ENCODE measurements around the gene TTC39B.

TTC39B gene

GRCh38 chr9:15121630-15122029, 185.4 kb downstream of the TTC39B start:
- no peak for DNase-seq (ENCODE audit: low spot score)
- no peak for TF ChIP-seq CTCF (IDR thresholded peaks at IDR 0.05; ENCODE audit: extremely low read depth, missing control alignments)

GRCh38 chr9:15116130-15116580, 190.9 kb downstream of the TTC39B start:
- DNase-seq (ENCODE audit: low spot score), result no peak
- TF ChIP-seq CTCF (IDR thresholded peaks at IDR 0.05; ENCODE audit: extremely low read depth, missing control alignments), result no peak

GRCh38 chr9:15115702-15116101, 191.3 kb downstream of the TTC39B start:
- DNase-seq (ENCODE audit: low spot score), result no peak
- no peak for TF ChIP-seq CTCF (IDR thresholded peaks at IDR 0.05; ENCODE audit: extremely low read depth, missing control alignments)

GRCh38 chr9:15115041-15115440, 192.0 kb downstream of the TTC39B start:
- no peak for DNase-seq (ENCODE audit: low spot score)
- TF ChIP-seq CTCF (IDR thresholded peaks at IDR 0.05; ENCODE audit: extremely low read depth, missing control alignments), result no peak
